Right forelimb (tissue), 1 donor: ENCODE data around the gene WSB1.

Experiments used
- DNase-seq: peaks from one replicate; pipeline ENCODE4 v3.0.0-alpha.2; 2018

Gene WSB1

GRCh38 chr17:27281438-27281837 is 12.5 kb upstream of the WSB1 start:
- no peak for DNase-seq

GRCh38 chr17:27282054-27282551 is 11.8 kb upstream of the WSB1 start:
- DNase-seq = no peak

- no peak for DNase-seq
Measured at GRCh38 chr17:27283060-27283459, 10.9 kb upstream of the WSB1 start.

GRCh38 chr17:27283751-27284150 is 10.2 kb upstream of the WSB1 start:
- no peak for DNase-seq

- no peak for DNase-seq
Measured at GRCh38 chr17:27284811-27285415, 9.0 kb upstream of the WSB1 start.

GRCh38 chr17:27285516-27285915 is 8.4 kb upstream of the WSB1 start:
- DNase-seq = no peak

GRCh38 chr17:27288183-27288582 is 5.7 kb upstream of the WSB1 start:
- no peak for DNase-seq

- DNase-seq = no peak
Measured at GRCh38 chr17:27289856-27290255, 4.1 kb upstream of the WSB1 start.

GRCh38 chr17:27290916-27291598 is 2.9 kb upstream of the WSB1 start:
- DNase-seq = no peak

- DNase-seq = no peak
Measured at GRCh38 chr17:27293359-27293897, 486 bp upstream of the WSB1 start.

GRCh38 chr17:27294689-27295630 is 1.0 kb downstream of the WSB1 start:
- no peak for DNase-seq

GRCh38 chr17:27295945-27296344 is 2.0 kb downstream of the WSB1 start:
- DNase-seq = no peak

- no peak for DNase-seq
Measured at GRCh38 chr17:27296428-27296979, 2.6 kb downstream of the WSB1 start.

- no peak for DNase-seq
Measured at GRCh38 chr17:27299384-27300049, 5.6 kb downstream of the WSB1 start.

GRCh38 chr17:27303734-27304133 is 9.8 kb downstream of the WSB1 start:
- no peak for DNase-seq

- DNase-seq = no peak
Measured at GRCh38 chr17:27306276-27306835, 12.4 kb downstream of the WSB1 start.

GRCh38 chr17:27310565-27311110 is 16.7 kb downstream of the WSB1 start:
- no peak for DNase-seq

- DNase-seq = no peak
Measured at GRCh38 chr17:27313301-27313700, 19.4 kb downstream of the WSB1 start.

GRCh38 chr17:27315322-27315721 is 21.4 kb downstream of the WSB1 start:
- peak; percentile 72 for DNase-seq

- DNase-seq = no peak
Measured at GRCh38 chr17:27315796-27316465, 22.0 kb downstream of the WSB1 start.

- no peak for DNase-seq
Measured at GRCh38 chr17:27318228-27318627, 24.3 kb downstream of the WSB1 start.
